GM08714 (cell line): ENCODE measurements around the gene ITPR2.

Experiments used
- H3K4me3 ChIP-seq: fragments of 200-500 bp; sonication (Bioruptor generic); 2 replicates; pipeline ENCODE4 v1.5.1; 2014; ENCODE audit warnings: mild to moderate bottlenecking, low read length, inconsistent platforms
- ZNF274 ChIP-seq: IDR thresholded peaks from 2 replicates; pipeline ENCODE4 v1.6.1; 2012; ENCODE audit warnings: mild to moderate bottlenecking, low read depth, low read length

The ITPR2 gene

DNA sequence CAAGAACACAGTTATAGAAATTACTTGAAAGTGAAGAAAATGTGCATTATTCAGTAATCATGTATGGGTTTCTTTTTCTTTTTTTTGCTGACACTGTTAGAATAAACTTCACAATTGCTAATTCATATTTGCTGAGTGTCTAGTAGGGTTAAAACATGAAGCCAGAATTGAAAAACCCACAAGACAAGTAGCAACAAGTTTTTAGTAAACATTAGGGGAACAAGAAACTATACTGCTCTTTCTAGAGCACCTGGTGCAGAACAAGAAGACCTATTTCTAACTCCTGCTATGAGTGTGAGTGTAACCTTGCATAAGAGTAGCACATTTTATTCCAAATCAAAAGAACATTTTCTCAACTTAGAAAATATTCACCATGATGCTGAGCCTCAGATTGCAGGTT, 83.2 kb downstream of the ITPR2 start:
- no peak for TF ChIP-seq ZNF274
- no peak overlapping the region; the same call in none of the 2 replicates for H3K4me3 ChIP-seq

- no peak overlapping the region; the same call in 1 of the 2 replicates for H3K4me3 ChIP-seq
- TF ChIP-seq ZNF274, result no peak
These were observed 84.1 kb downstream of the ITPR2 start for GRCh38 chr12:26748741-26749431.

- H3K4me3 ChIP-seq, result no peak overlapping the region
- TF ChIP-seq ZNF274, result no peak
These were observed 84.6 kb downstream of the ITPR2 start for GRCh38 chr12:26748412-26748740.

DNA sequence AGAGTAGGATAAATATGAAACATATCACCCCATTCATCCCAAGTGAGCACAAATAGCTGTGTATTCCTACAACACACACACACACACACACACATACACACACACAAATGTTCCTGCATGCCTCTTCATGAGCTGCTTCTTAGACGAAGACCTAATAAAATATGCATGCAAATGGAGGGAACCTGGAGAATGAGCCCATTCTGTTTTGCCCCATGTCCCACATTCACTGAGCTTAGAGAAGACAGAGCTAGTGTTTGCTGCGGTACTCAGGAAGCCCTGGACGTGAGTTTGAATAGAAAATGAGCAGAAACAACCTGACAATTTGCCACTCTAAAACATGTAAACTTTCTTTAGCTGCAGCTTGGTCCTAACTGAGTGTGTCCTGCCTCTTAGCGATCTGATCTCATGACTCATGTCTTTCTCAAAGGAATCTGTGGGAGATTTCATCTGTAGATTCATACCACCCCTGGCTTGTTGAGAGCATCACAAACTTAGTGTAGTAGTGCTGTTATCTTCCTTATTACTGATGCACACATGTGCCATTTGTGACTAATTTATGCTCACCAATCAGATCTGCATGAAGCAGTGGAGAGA, 86.8 kb downstream of the ITPR2 start:
- TF ChIP-seq ZNF274, result no peak
- H3K4me3 ChIP-seq, result no peak overlapping the region

- no peak overlapping the region for H3K4me3 ChIP-seq
- TF ChIP-seq ZNF274, result no peak
These were observed 88.1 kb downstream of the ITPR2 start for GRCh38 chr12:26744697-26745440.

DNA sequence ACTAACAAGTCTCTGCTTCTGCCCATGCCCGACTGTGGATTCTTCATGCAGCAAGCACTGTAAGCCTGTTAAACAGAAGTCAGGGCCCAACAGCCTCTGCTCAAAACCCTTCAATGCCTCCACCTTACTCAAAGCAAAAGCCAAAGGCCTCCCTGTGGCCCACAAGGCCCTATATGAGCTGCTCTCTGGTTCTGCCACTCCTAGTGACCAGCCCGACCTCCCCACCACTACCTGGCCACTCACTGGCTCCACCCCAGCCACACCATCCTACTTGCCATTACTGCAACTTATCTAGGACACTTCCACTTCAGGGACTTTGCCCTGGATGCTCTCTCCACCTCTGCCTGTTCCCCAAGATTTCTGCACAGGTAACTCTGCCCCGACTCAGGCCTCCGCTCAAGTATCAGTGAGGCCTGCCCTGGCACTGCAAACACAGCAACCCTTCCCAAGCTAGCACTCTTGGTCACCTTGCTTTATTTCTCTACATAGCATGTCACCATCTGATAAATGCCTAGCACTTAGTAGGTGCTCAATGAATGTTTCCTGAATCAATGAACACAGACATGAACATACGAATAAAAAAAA, 88.9 kb downstream of the ITPR2 start:
- no peak for TF ChIP-seq ZNF274

DNA sequence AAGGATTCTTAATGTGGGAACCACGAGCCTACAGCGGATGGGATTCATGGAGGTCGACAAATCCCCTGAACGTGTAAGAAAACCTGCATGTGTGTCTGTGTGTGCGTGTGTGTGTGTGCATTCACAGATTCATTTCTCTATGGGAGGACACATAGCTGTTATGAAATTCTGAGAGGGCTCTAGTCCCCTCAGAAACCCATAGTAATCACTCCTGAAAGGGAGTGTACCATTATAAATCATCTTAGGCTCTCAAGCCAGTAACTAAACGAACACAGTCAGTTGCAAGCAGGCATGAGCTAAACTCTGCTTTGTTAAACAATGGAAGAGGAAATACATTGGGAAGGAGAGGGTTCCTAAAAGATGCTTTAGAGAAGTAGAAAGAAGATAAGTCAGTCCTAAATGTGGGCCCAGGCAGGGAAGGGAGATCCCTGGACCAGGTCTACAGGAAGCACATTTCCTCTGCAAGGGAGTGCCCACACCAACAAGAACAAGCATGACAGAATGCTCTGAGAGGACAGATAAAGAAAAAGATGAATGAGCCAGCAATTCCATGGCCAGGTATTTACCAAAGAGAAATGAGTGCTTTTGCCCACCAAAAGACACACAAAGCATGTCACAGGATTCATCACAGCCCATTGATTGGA, 91.3 kb downstream of the ITPR2 start:
- H3K4me3 ChIP-seq, result no peak overlapping the region
- no peak for TF ChIP-seq ZNF274

More for the DNA sequence above, 88.9 kb downstream of the ITPR2 start:
- H3K4me3 ChIP-seq, result no peak overlapping the region

DNA sequence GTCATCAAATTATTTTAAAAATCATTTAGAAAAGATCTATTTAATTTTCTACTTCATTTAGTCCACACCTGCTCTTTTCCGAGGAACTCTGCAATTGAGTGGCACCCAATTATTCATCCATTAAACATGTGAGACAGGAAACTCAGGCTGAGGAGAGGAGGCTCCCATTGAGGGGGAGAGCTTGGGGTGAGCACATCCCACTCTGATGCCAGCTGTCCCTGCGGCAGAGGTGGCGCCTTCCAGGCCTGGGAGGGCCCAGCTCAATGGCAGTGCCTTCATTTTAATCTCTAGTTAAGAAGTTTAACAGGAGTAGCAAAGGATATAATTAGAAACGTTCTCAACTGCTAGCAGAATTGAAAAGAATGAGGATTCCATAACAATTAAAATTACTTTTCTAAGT, 92.0 kb downstream of the ITPR2 start:
- H3K4me3 ChIP-seq, result no peak overlapping the region
- no peak for TF ChIP-seq ZNF274

DNA sequence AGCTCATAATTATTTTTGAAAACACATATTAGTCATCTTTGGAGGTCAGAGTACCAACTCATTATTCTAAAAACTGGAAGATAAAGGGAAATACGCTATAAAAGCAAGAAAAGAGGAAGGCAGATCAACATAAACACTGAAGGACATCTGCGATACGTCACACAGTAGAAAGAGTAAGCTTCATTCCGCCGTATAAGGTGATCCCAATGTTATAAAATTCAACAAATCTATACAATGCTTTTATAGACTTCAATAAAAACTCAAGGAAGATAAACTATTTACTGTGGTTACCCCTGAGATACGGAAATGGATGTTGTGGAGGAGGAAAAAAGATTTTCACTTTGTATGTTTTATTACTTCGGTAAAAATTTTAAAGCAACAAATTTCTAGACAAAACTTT, 92.6 kb downstream of the ITPR2 start:
- H3K4me3 ChIP-seq, result no peak overlapping the region
- TF ChIP-seq ZNF274, result no peak

DNA sequence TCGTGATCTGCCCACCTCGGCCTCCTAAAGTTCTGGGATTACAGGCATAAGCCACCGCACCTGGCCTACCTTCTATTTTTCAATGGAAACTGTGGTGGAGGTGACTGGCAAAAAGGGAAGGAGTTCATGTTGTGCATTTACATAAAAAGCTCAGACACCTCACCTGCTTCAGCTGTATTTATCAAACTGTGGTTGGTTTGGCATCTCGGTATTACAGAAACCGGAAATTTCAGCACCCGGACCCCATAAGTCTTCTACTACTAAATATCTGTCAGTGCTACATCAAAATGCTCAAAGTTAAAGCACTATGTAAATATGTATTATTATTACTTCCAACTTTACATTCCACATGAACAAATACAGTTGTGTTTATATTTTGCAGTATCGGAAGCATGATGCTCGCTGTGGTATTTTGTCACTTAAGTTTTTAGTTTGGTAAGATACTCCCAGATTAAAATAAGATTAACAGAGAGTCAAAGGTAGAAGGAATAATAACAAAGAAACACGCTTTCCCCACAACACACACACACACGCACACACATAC, 95.4 kb downstream of the ITPR2 start:
- no peak overlapping the region for H3K4me3 ChIP-seq
- TF ChIP-seq ZNF274, result no peak

DNA sequence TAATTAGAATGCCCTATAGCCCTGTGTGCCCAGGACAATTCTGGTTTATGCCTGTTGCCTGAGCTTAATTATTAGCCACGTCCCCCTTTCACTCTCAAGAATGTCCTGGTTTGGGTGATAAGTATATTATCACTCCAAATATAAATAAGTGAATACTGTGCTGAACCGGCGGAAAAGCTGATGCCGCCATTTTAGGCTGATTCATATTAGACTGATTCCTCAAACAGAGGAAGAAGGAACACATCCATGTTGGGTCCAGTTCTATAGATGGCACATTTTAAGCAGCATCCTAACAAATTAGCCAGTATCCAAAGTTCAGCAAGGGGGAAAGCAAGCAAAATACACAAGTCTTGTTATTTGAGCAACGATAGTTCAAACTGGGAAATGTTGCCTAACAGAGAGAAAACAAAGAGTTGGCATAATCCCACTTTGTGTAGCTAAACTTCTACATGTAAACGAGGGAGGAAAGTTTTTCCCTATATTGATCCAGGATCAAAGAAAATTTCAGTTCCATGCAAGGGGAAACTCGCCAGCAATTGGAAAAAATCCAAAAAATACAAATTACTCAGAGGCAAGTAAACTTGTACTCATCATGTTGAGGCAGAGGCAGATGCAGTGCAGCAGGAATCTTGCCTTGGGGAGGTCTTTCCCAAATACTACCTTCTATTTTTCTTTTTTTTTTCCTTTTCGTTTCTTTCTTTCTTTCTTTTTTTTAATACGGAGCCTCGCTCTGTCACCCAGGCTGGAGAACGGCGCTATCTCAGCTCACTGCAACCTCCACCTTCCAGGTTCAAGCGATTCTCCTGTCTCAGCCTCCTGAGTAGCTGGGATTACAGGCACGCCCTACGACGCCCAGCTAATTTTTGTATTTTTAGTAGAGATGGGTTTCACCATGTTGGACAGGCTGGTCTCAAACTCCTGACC, 96.2 kb downstream of the ITPR2 start:
- H3K4me3 ChIP-seq, result no peak overlapping the region
- TF ChIP-seq ZNF274, result no peak

- no peak overlapping the region for H3K4me3 ChIP-seq
- TF ChIP-seq ZNF274, result no peak
These were observed 97.8 kb downstream of the ITPR2 start for GRCh38 chr12:26735249-26735639.
